A549 (cell line): ENCODE data around the gene PLAGL2. TPM values are rescaled to one million over a fixed set of nuclear protein-coding genes. Genes with fewer than 3 reads are reported as not detected.

Experiments used
- ATAC-seq, 2 experiments: fragments of 200-7000 bp in 1 of 2; fragments of >200 bp in 1 of 2; cut with Nextera tagmentation in 1 of 2; cut with Tn5 transposase in 1 of 2; 3 replicates each; pipeline versions ENCODE4 v1.8.0 to v1.9.1; 2018 to 2020; ENCODE audit warnings: mild to moderate bottlenecking in 1 of 2, moderate library complexity in 1 of 2
- CTCF ChIA-PET: fragments of 300-600 bp; sonication (Branson Sonifier 250); formaldehyde crosslinking; extraction: SDS; loops from one replicate; lab custom pipeline; 2021; ENCODE audit warnings: antibody characterized with exemption, inconsistent platforms; lab: Yijun Ruan, JAX
- POLR2A ChIA-PET: fragments of 350-600 bp; formaldehyde crosslinking; extraction: SDS; loops from one replicate; lab custom pipeline; 2021; ENCODE audit warnings: antibody characterized with exemption, inconsistent platforms; lab: Yijun Ruan, JAX
- DNase-seq, 2 experiments: peaks; one replicate each; pipeline versions ENCODE4 v3.0.0 to v3.0.0-alpha.2; 2011 to 2016; ENCODE audit warnings: low read depth in 1 of 2, low spot score in 1 of 2
- FAIRE-seq: peaks from 2 replicates; lab custom pipeline; 2011; peaks lifted over from hg19 to GRCh38; lab: Jason Lieb, UNC
- H3K27ac ChIP-seq, 2 experiments: fragments of >200 bp; sonication (Bioruptor Twin); formaldehyde crosslinking; 3 replicates each; pipeline ENCODE4 v1.5.1; 2016 to 2017
- H3K4me1 ChIP-seq: fragments of >200 bp; sonication (Bioruptor Twin); formaldehyde crosslinking; 3 replicates; pipeline ENCODE4 v1.6.1; 2016
- H3K4me2 ChIP-seq: fragments of >200 bp; sonication (Bioruptor Twin); formaldehyde crosslinking; 3 replicates; pipeline ENCODE4 v1.6.1; 2016
- H3K4me3 ChIP-seq: fragments of >200 bp; sonication (Bioruptor Twin); formaldehyde crosslinking; 3 replicates; pipeline ENCODE4 v1.5.1; 2016
- H3K9me3 ChIP-seq: fragments of >200 bp; sonication (Bioruptor Twin); formaldehyde crosslinking; 3 replicates; pipeline ENCODE4 v1.6.1; 2016
- BHLHE40 ChIP-seq: IDR thresholded peaks from 2 replicates; pipeline ENCODE4 v1.6.1; 2012; ENCODE audit warnings: low read depth, low read length, inconsistent platforms
- CBX2 ChIP-seq: fragments of 200-600 bp; sonication (generic); IDR thresholded peaks from 2 replicates; pipeline ENCODE4 v1.6.1; 2016; ENCODE audit warnings: low read depth, mild to moderate bottlenecking, borderline replicate concordance
- CHD4 ChIP-seq: fragments of 200-600 bp; sonication (generic); IDR thresholded peaks from 2 replicates; pipeline ENCODE4 v1.6.1; 2016; ENCODE audit warnings: antibody characterized with exemption, mild to moderate bottlenecking, borderline replicate concordance
- CTCF ChIP-seq: fragments of >200 bp; sonication (Bioruptor Twin); formaldehyde crosslinking; IDR thresholded peaks from 3 replicates; pipeline ENCODE4 v1.5.1; 2016
- E2F6 ChIP-seq: IDR thresholded peaks from 2 replicates; pipeline ENCODE4 v1.6.1; 2012; ENCODE audit warnings: low read depth, borderline replicate concordance
- EHMT2 ChIP-seq: fragments of 200-600 bp; sonication (generic); IDR thresholded peaks from 2 replicates; pipeline ENCODE4 v1.6.1; 2016; ENCODE audit warnings: antibody characterized with exemption, low read depth, mild to moderate bottlenecking, moderate library complexity
- ELK1 ChIP-seq: fragments of 150-350 bp; IDR thresholded peaks from 2 replicates; pipeline ENCODE4 v1.6.1; 2014; ENCODE audit warnings: low read depth, mild to moderate bottlenecking, low read length
- ESRRA ChIP-seq: fragments of 150-350 bp; IDR thresholded peaks from 2 replicates; pipeline ENCODE4 v1.6.1; 2014; ENCODE audit warnings: mild to moderate bottlenecking, low read length, borderline replicate concordance
- FOSL2 ChIP-seq, 2 experiments: fragments of 450-650 bp in 1 of 2; fragments of >200 bp in 1 of 2; sonication (Bioruptor Twin) in 1 of 2; formaldehyde crosslinking; IDR thresholded peaks; 2 replicates each; pipeline versions ENCODE4 v1.5.0 to v1.6.1; 2016 to 2020; ENCODE audit warnings: mild to moderate bottlenecking in 1 of 2, moderate library complexity in 1 of 2
- FOXS1 ChIP-seq: fragments of 250-450 bp; sonication (Bioruptor Pico); IDR thresholded peaks from 2 replicates; pipeline ENCODE4 v1.5.0; 2020; ENCODE audit warnings: mild to moderate bottlenecking, moderate library complexity
- KDM1A ChIP-seq: fragments of 200-600 bp; sonication (generic); IDR thresholded peaks from 2 replicates; pipeline ENCODE4 v1.6.1; 2016; ENCODE audit warnings: low read depth, mild to moderate bottlenecking
- KDM5A ChIP-seq: fragments of 200-600 bp; sonication (generic); IDR thresholded peaks from 2 replicates; pipeline ENCODE4 v1.6.1; 2016; ENCODE audit warnings: antibody characterized with exemption, mild to moderate bottlenecking
- MAFK ChIP-seq: fragments of 450-650 bp; IDR thresholded peaks from 2 replicates; pipeline ENCODE4 v1.6.1; 2014; ENCODE audit not compliant: partially characterized antibody
- MAX ChIP-seq: IDR thresholded peaks from 2 replicates; pipeline ENCODE4 v1.6.1; 2012
- MAZ ChIP-seq: fragments of 150-350 bp; IDR thresholded peaks from 2 replicates; pipeline ENCODE4 v1.6.1; 2014; ENCODE audit warnings: antibody characterized with exemption, low read depth, low read length, borderline replicate concordance
- NFE2L2 ChIP-seq: fragments of 150-350 bp; conservative IDR thresholded peaks from 2 replicates; pipeline ENCODE4 v1.6.1; 2014; ENCODE audit warnings: low read length
- NR3C1 ChIP-seq: fragments of >200 bp; sonication (Bioruptor Twin); formaldehyde crosslinking; IDR thresholded peaks from 3 replicates; pipeline ENCODE4 v1.6.1; 2017
- PHF8 ChIP-seq: fragments of 200-600 bp; sonication (generic); IDR thresholded peaks from 2 replicates; pipeline ENCODE4 v1.6.1; 2016; ENCODE audit warnings: low read depth, mild to moderate bottlenecking, antibody characterized with exemption, moderate library complexity, borderline replicate concordance
- RAD21 ChIP-seq, 2 experiments: fragments of >200 bp in 1 of 2; sonication (Bioruptor Twin) in 1 of 2; formaldehyde crosslinking in 1 of 2; IDR thresholded peaks in 1 of 2; conservative IDR thresholded peaks in 1 of 2; 2 replicates in 1 of 2; 3 replicates in 1 of 2; pipeline ENCODE4 v1.6.1; 2012 to 2018; ENCODE audit warnings: inconsistent platforms in 1 of 2
- REST ChIP-seq: fragments of 200-600 bp; sonication (generic); IDR thresholded peaks from 2 replicates; pipeline ENCODE4 v1.6.1; 2016; ENCODE audit warnings: antibody characterized with exemption, mild to moderate bottlenecking, moderate library complexity
- RFX5 ChIP-seq: fragments of 450-650 bp; IDR thresholded peaks from 2 replicates; pipeline ENCODE4 v1.7.1; 2014; ENCODE audit warnings: antibody characterized with exemption, mild to moderate bottlenecking, moderate library complexity
- RNF2 ChIP-seq: fragments of 200-600 bp; sonication (generic); IDR thresholded peaks from 2 replicates; pipeline ENCODE4 v1.6.1; 2016; ENCODE audit warnings: low read depth, mild to moderate bottlenecking, antibody characterized with exemption, moderate library complexity, borderline replicate concordance
- SREBF2 ChIP-seq: fragments of 450-650 bp; IDR thresholded peaks from 2 replicates; pipeline ENCODE4 v1.6.1; 2014; ENCODE audit warnings: mild to moderate bottlenecking, moderate library complexity
- WGBS: methylation state at CpG from one replicate; pipeline ENCODE4 v1.1.6; 2017; ENCODE audit errors: missing lambda C conversion rate; 5-methylcytosine and 5-hydroxymethylcytosine counted together
- polyA plus RNA-seq, 4 experiments: library from polyadenylated mRNA; depleted of rRNA in 3 of 4; stranded (reverse); fragments of >200 nt; fragmentation: RNase III in 1 of 4; extraction: RNeasy Plus Mini Kit Qiagen cat#74134 plus additional on column Dnase treatment in 1 of 4; gene quantifications; 2 replicates in 3 of 4; 3 replicates in 1 of 4; pipeline ENCODE4 v1.2.3, GENCODE V29; 2011 to 2017

Gene PLAGL2
- polyA plus RNA-seq, 2 of the 4 experiments (the other 2 are of a cell fraction): 6.1 to 9.0 TPM

GRCh38 chr20:32209850-32210605 lies 2.5 kb upstream of the PLAGL2 start:
- ChIA-PET POLR2A (no interaction called here), CTCF (interaction anchor here (1.5 kb wide), 1 partner anchor 22 kb away, joined by 3 read pairs; no protein-coding TSS in a partner anchor)
- 84% methylated on average over 9 of the region's 9 CpGs for whole genome bisulfite sequencing
- FAIRE-seq (no peak), DNase-seq (no peak), ATAC-seq (no peak)
- H3K4me2 ChIP-seq: 0 out of 3 replicates have a peak overlapping the region, but pooled peaks have one; percentile 76
- no peak for TF ChIP-seq ESRRA
- TF ChIP-seq CHD4: no peak
- TF ChIP-seq KDM5A: no peak
- TF ChIP-seq RAD21 (conservative IDR thresholded peaks at IDR 0.05 in 1 of 2, IDR thresholded peaks at IDR 0.05 in 1 of 2): no peak
- no peak for TF ChIP-seq REST
- TF ChIP-seq CBX2: no peak
- TF ChIP-seq SREBF2: no peak
- no peak for TF ChIP-seq BHLHE40
- TF ChIP-seq ELK1: no peak
- no peak for TF ChIP-seq FOXS1
- TF ChIP-seq E2F6: no peak
- no peak for TF ChIP-seq MAX
- TF ChIP-seq CTCF: no peak
- H3K4me3 ChIP-seq: no peak overlapping the region
- H3K27ac ChIP-seq: no peak overlapping the region
- peaks cover 26% of the 10 kb centered on the region for H3K4me1 ChIP-seq
- no peaks in the 10 kb centered on the region for H3K9me3 ChIP-seq

GRCh38 chr20:32208499-32209154 lies 1.1 kb upstream of the PLAGL2 start:
- no peak for FAIRE-seq
- ChIA-PET POLR2A (interaction anchor here (0.6 kb wide), 1 partner anchor 217 kb away, joined by 3 read pairs; no protein-coding TSS in a partner anchor), CTCF (interaction anchor here (0.6 to 1.5 kb wide), 3 partner anchors 23 to 248 kb away, joined by 3 to 4 read pairs (median 3); no protein-coding TSS in a partner anchor)
- WGBS: 57% methylated on average over 13 of the region's 13 CpGs
- H3K4me3 ChIP-seq: peak overlapping the region; percentile 92
- H3K9me3 ChIP-seq: no peaks in the 10 kb centered on the region
- ATAC-seq: no peak
- peaks cover 30% of the 10 kb centered on the region for H3K4me1 ChIP-seq
- H3K27ac ChIP-seq: peak overlapping the region; percentile 98 to 100
- DNase-seq: no peak
- H3K4me2 ChIP-seq: peak overlapping the region; percentile 76
- no peak for TF ChIP-seq KDM5A
- no peak for TF ChIP-seq KDM1A
- no peak for TF ChIP-seq BHLHE40
- no peak for TF ChIP-seq MAFK
- TF ChIP-seq E2F6: no peak
- no peak for TF ChIP-seq RFX5
- no peak for TF ChIP-seq EHMT2
- TF ChIP-seq NFE2L2: no peak
- no peak for TF ChIP-seq FOSL2 (IDR thresholded peaks at IDR 0.05)
- TF ChIP-seq FOSL2 (CRISPR knock-in tag; IDR thresholded peaks at IDR 0.05): no peak
- no peak for TF ChIP-seq NR3C1
- TF ChIP-seq ELK1: no peak
- no peak for TF ChIP-seq PHF8
- no peak for TF ChIP-seq RNF2
- TF ChIP-seq MAZ: no peak
